ENCODE data around the gene GNB1L.

- TF ChIP-seq, protein P1, sequence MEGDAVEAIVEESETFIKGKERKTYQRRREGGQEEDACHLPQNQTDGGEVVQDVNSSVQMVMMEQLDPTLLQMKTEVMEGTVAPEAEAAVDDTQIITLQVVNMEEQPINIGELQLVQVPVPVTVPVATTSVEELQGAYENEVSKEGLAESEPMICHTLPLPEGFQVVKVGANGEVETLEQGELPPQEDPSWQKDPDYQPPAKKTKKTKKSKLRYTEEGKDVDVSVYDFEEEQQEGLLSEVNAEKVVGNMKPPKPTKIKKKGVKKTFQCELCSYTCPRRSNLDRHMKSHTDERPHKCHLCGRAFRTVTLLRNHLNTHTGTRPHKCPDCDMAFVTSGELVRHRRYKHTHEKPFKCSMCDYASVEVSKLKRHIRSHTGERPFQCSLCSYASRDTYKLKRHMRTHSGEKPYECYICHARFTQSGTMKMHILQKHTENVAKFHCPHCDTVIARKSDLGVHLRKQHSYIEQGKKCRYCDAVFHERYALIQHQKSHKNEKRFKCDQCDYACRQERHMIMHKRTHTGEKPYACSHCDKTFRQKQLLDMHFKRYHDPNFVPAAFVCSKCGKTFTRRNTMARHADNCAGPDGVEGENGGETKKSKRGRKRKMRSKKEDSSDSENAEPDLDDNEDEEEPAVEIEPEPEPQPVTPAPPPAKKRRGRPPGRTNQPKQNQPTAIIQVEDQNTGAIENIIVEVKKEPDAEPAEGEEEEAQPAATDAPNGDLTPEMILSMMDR (IDR thresholded peaks at IDR 0.05; ENCODE audit: insufficient read depth, low read length): no peak
- TF ChIP-seq REST (IDR thresholded peaks at IDR 0.05; ENCODE audit: insufficient replicate concordance, low read depth): no peak
- TF ChIP-seq GABPA (IDR thresholded peaks at IDR 0.05; ENCODE audit: low read depth): no peak
Observed at GRCh38 chr22:19807914-19808872, 46.5 kb downstream of the GNB1L start.
